ENCODE data around the gene RFTN1.
A peak's percentile ranks its signal among the peaks of the same experiment; 100 is the strongest.

The RFTN1 gene

DNA sequence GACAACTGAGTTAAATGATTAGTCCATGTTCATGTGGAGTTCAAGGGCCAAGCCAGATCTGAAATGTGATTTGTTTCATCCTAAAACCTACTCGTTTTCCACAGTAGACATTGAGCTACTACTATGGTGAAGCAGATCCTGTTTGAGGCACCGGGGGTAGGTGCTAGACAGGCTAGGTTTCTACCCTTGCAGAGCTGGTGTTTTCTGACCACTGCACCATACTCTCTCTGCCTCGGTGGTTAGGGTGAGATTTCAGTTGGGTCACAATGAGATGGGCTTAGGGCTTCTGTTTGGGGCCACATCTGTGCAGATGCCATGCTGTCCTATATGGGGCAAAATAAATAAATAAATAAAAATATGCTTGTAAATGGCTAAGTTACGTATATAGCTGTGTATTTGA is 149.2 kb downstream of the RFTN1 start:
- Histone ChIP-seq H3K4me3 (ENCODE audit: low read length) (no peak overlapping the region), H3K4me1 (ENCODE audit: control insufficient read depth, low read depth, low read length) (peaks cover 3% of the 10 kb centered on the region), H3K79me1 (ENCODE audit: low read length) (no peaks in the 10 kb centered on the region), H2BK120ac (ENCODE audit: low read depth, low read length) (no peak overlapping the region), H3K9ac (ENCODE audit: low read length) (no peak overlapping the region), H3K18ac (ENCODE audit: low read length) (no peak overlapping the region), H3K4me2 (ENCODE audit: low read length) (no peak overlapping the region), H3K79me2 (ENCODE audit: control insufficient read depth, insufficient read depth, low read length) (no peaks in the 10 kb centered on the region), H2BK15ac (replicated peaks; ENCODE audit: low read depth) (no peak overlapping the region), H2AK5ac (ENCODE audit: low read length) (no peak overlapping the region), H3K4ac (ENCODE audit: low read depth, low read length) (no peak overlapping the region), H3K23ac (ENCODE audit: low read length) (no peak overlapping the region), H4K8ac (ENCODE audit: low read depth, low read length) (no peak overlapping the region), H3K27ac (ENCODE audit: low read depth, low read length) (no peak overlapping the region), H3K27me3 (ENCODE audit: insufficient read depth, low read length, poor library complexity) (no peaks in the 10 kb centered on the region), H3K56ac (ENCODE audit: low read length) (no peak overlapping the region), H4K5ac (ENCODE audit: low read length) (no peak overlapping the region), H3K36me3 (ENCODE audit: control insufficient read depth, insufficient read depth, low read length) (no peaks in the 10 kb centered on the region), H2BK5ac (ENCODE audit: low read length) (no peak overlapping the region)
- no CpG with 5 or more reads among the region's 4 CpGs for WGBS (ENCODE audit: extremely low coverage, insufficient coverage, low lambda C conversion rate)
- DNase-seq: no peak

DNA sequence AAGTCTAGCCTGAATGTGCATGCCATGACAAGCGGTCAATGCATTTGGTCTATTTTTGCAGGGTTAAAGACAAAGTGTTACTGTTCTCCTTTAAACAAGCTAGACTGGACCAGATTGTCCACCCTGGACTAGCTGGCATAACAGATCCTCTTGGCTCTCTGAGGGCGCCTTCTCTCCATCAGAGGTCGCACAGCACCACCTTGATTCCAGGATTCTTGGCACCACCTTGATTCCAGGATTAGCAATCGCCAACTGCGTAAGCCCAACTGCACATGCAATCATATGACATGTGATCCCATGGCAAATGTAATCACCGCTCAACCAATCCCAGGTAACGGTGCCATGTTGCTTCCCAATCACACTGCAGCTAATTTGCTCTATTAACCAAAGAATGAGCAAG is 149.9 kb downstream of the RFTN1 start:
- no peak overlapping the region for H3K23ac ChIP-seq (ENCODE audit: low read length)
- no peak overlapping the region for H3K27ac ChIP-seq (ENCODE audit: low read depth, low read length)
- no peak overlapping the region for H3K4me3 ChIP-seq (ENCODE audit: low read length)
- H3K27me3 ChIP-seq (ENCODE audit: insufficient read depth, low read length, poor library complexity): no peaks in the 10 kb centered on the region
- no peak overlapping the region for H2BK120ac ChIP-seq (ENCODE audit: low read depth, low read length)
- no peaks in the 10 kb centered on the region for H3K79me1 ChIP-seq (ENCODE audit: low read length)
- no peak overlapping the region for H2BK5ac ChIP-seq (ENCODE audit: low read length)
- H3K36me3 ChIP-seq (ENCODE audit: control insufficient read depth, insufficient read depth, low read length): no peaks in the 10 kb centered on the region
- no peak for DNase-seq
- H2BK15ac ChIP-seq (replicated peaks; ENCODE audit: low read depth): no peak overlapping the region
- H2AK5ac ChIP-seq (ENCODE audit: low read length): no peak overlapping the region
- H4K5ac ChIP-seq (ENCODE audit: low read length): no peak overlapping the region
- WGBS (ENCODE audit: extremely low coverage, insufficient coverage, low lambda C conversion rate): no CpG with 5 or more reads among the region's 7 CpGs
- H4K8ac ChIP-seq (ENCODE audit: low read depth, low read length): no peak overlapping the region
- H3K4ac ChIP-seq (ENCODE audit: low read depth, low read length): no peak overlapping the region
- H3K56ac ChIP-seq (ENCODE audit: low read length): no peak overlapping the region
- no peak overlapping the region for H3K18ac ChIP-seq (ENCODE audit: low read length)
- no peak overlapping the region for H3K4me2 ChIP-seq (ENCODE audit: low read length)
- no peak overlapping the region for H3K9ac ChIP-seq (ENCODE audit: low read length)
- no peaks in the 10 kb centered on the region for H3K79me2 ChIP-seq (ENCODE audit: control insufficient read depth, insufficient read depth, low read length)
- H3K4me1 ChIP-seq (ENCODE audit: control insufficient read depth, low read depth, low read length): no peaks in the 10 kb centered on the region

DNA sequence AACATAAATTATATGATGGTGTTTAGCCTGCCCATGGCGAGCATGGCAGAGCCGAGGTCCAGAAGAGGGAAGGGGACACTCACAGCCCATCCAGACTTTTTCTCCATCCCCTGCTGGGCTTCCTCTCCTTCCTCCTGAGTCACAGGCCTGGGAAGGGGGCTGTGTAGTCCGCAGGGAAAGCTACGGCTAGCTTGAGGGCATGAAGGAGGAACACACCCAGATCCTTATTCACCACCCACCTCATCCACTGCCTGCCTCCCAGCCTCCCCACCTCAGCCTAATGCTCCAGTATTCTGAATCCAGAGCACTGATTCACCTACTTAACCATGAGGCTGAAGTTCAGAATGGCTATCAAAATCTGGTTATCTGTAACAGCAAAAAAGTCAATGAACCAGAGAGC is 150.7 kb downstream of the RFTN1 start:
- no peaks in the 10 kb centered on the region for H3K27me3 ChIP-seq (ENCODE audit: insufficient read depth, low read length, poor library complexity)
- H2BK120ac ChIP-seq (ENCODE audit: low read depth, low read length): no peak overlapping the region
- no peaks in the 10 kb centered on the region for H3K79me2 ChIP-seq (ENCODE audit: control insufficient read depth, insufficient read depth, low read length)
- H3K4me1 ChIP-seq (ENCODE audit: control insufficient read depth, low read depth, low read length): no peaks in the 10 kb centered on the region
- no peak overlapping the region for H3K23ac ChIP-seq (ENCODE audit: low read length)
- H3K4me3 ChIP-seq (ENCODE audit: low read length): no peak overlapping the region
- peak; percentile 32 for DNase-seq
- no peak overlapping the region for H4K5ac ChIP-seq (ENCODE audit: low read length)
- H2BK5ac ChIP-seq (ENCODE audit: low read length): no peak overlapping the region
- H3K36me3 ChIP-seq (ENCODE audit: control insufficient read depth, insufficient read depth, low read length): no peaks in the 10 kb centered on the region
- no CpG with 5 or more reads among the region's 4 CpGs for WGBS (ENCODE audit: extremely low coverage, insufficient coverage, low lambda C conversion rate)
- H2AK5ac ChIP-seq (ENCODE audit: low read length): no peak overlapping the region
- no peak overlapping the region for H3K18ac ChIP-seq (ENCODE audit: low read length)
- no peak overlapping the region for H3K4ac ChIP-seq (ENCODE audit: low read depth, low read length)
- no peak overlapping the region for H2BK15ac ChIP-seq (replicated peaks; ENCODE audit: low read depth)
- H3K27ac ChIP-seq (ENCODE audit: low read depth, low read length): no peak overlapping the region
- H3K4me2 ChIP-seq (ENCODE audit: low read length): no peak overlapping the region
- no peaks in the 10 kb centered on the region for H3K79me1 ChIP-seq (ENCODE audit: low read length)
- no peak overlapping the region for H4K8ac ChIP-seq (ENCODE audit: low read depth, low read length)
- no peak overlapping the region for H3K9ac ChIP-seq (ENCODE audit: low read length)
- H3K56ac ChIP-seq (ENCODE audit: low read length): no peak overlapping the region

DNA sequence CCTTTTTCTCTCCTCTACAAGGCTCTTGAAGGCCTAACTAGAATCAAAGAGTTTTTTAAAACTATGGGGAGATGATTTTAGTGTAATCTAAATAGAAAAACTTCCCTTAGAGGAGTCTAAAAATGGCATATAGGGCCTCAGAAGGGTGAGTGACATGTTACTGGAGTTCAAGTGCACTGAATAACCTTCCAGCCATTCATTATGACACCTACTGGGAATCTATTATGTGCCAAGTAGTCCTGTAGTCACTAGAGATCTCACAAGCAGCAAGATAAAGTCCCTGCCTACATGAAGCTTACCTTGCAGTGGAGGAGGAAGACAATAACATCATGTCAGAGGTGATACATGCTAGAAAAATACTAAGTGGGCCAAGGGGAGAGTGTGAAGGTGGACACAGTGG is 152.4 kb downstream of the RFTN1 start:
- Histone ChIP-seq H3K18ac (ENCODE audit: low read length) (no peak overlapping the region), H3K56ac (ENCODE audit: low read length) (no peak overlapping the region), H4K5ac (ENCODE audit: low read length) (no peak overlapping the region), H3K4me1 (ENCODE audit: control insufficient read depth, low read depth, low read length) (no peaks in the 10 kb centered on the region), H3K79me2 (ENCODE audit: control insufficient read depth, insufficient read depth, low read length) (no peaks in the 10 kb centered on the region), H2BK15ac (replicated peaks; ENCODE audit: low read depth) (no peak overlapping the region), H3K4me2 (ENCODE audit: low read length) (no peak overlapping the region), H2AK5ac (ENCODE audit: low read length) (no peak overlapping the region), H3K4ac (ENCODE audit: low read depth, low read length) (no peak overlapping the region), H3K79me1 (ENCODE audit: low read length) (no peaks in the 10 kb centered on the region), H3K9ac (ENCODE audit: low read length) (no peak overlapping the region), H2BK120ac (ENCODE audit: low read depth, low read length) (no peak overlapping the region), H3K23ac (ENCODE audit: low read length) (no peak overlapping the region), H3K36me3 (ENCODE audit: control insufficient read depth, insufficient read depth, low read length) (no peaks in the 10 kb centered on the region), H4K8ac (ENCODE audit: low read depth, low read length) (no peak overlapping the region), H3K27me3 (ENCODE audit: insufficient read depth, low read length, poor library complexity) (no peaks in the 10 kb centered on the region), H2BK5ac (ENCODE audit: low read length) (no peak overlapping the region), H3K27ac (ENCODE audit: low read depth, low read length) (no peak overlapping the region), H3K4me3 (ENCODE audit: low read length) (no peak overlapping the region)
- DNase-seq: no peak

DNA sequence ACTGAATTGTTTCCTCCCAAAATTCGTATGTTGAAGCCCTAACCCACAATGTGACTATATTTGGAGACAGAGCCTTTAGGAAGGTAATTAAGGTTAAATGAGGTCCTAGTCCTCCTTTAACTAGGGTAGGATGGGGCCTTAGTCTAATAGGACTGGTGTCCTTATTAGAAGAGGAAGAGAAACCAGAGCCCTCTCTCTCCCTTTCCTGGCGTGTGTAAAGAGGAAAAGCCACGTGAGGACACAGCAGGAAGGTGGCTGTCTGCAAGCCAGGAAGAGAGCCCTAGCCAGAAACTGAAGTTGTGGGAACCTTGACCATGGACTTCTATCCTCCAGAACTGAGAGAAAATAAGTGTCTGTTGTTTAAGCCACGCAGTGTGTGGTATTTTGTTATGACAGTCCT is 154.2 kb downstream of the RFTN1 start:
- no peak overlapping the region for H2BK120ac ChIP-seq (ENCODE audit: low read depth, low read length)
- WGBS (ENCODE audit: extremely low coverage, insufficient coverage, low lambda C conversion rate): no CpG with 5 or more reads among the region's 4 CpGs
- no peak overlapping the region for H2BK15ac ChIP-seq (replicated peaks; ENCODE audit: low read depth)
- no peaks in the 10 kb centered on the region for H3K36me3 ChIP-seq (ENCODE audit: control insufficient read depth, insufficient read depth, low read length)
- H2BK5ac ChIP-seq (ENCODE audit: low read length): no peak overlapping the region
- no peak overlapping the region for H3K23ac ChIP-seq (ENCODE audit: low read length)
- no peak overlapping the region for H3K4ac ChIP-seq (ENCODE audit: low read depth, low read length)
- no peaks in the 10 kb centered on the region for H3K79me1 ChIP-seq (ENCODE audit: low read length)
- no peaks in the 10 kb centered on the region for H3K27me3 ChIP-seq (ENCODE audit: insufficient read depth, low read length, poor library complexity)
- H3K18ac ChIP-seq (ENCODE audit: low read length): no peak overlapping the region
- H3K4me2 ChIP-seq (ENCODE audit: low read length): no peak overlapping the region
- no peak overlapping the region for H4K8ac ChIP-seq (ENCODE audit: low read depth, low read length)
- no peak overlapping the region for H4K5ac ChIP-seq (ENCODE audit: low read length)
- DNase-seq: no peak
- H3K56ac ChIP-seq (ENCODE audit: low read length): no peak overlapping the region
- H3K4me1 ChIP-seq (ENCODE audit: control insufficient read depth, low read depth, low read length): no peaks in the 10 kb centered on the region
- no peak overlapping the region for H3K9ac ChIP-seq (ENCODE audit: low read length)
- H2AK5ac ChIP-seq (ENCODE audit: low read length): no peak overlapping the region
- no peak overlapping the region for H3K4me3 ChIP-seq (ENCODE audit: low read length)
- no peak overlapping the region for H3K27ac ChIP-seq (ENCODE audit: low read depth, low read length)
- no peaks in the 10 kb centered on the region for H3K79me2 ChIP-seq (ENCODE audit: control insufficient read depth, insufficient read depth, low read length)

DNA sequence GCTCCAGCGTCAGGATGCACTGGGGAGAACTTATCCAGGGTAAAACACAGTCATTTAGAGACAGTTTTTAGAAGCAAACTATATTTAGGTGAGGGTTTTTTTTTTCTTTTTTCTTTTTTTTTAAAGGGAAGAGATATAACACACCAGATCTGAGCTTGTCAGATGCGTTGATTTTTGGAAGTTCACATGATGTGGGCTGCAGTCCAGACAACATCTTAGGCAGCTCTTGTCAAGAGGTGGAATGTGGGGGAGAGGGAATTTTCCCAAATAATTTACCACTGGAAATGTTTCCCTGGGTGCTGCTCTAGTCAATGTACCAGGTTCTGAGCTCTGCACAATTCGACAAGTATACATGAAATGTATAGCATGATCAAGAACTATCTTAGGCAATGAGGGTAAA is 155.2 kb downstream of the RFTN1 start:
- Histone ChIP-seq H3K18ac (ENCODE audit: low read length) (no peak overlapping the region), H2BK5ac (ENCODE audit: low read length) (no peak overlapping the region), H2AK5ac (ENCODE audit: low read length) (no peak overlapping the region), H2BK15ac (replicated peaks; ENCODE audit: low read depth) (no peak overlapping the region), H3K27me3 (ENCODE audit: insufficient read depth, low read length, poor library complexity) (no peaks in the 10 kb centered on the region), H3K56ac (ENCODE audit: low read length) (no peak overlapping the region), H3K4me1 (ENCODE audit: control insufficient read depth, low read depth, low read length) (no peaks in the 10 kb centered on the region), H4K5ac (ENCODE audit: low read length) (no peak overlapping the region), H4K8ac (ENCODE audit: low read depth, low read length) (no peak overlapping the region), H3K4me3 (ENCODE audit: low read length) (no peak overlapping the region), H2BK120ac (ENCODE audit: low read depth, low read length) (no peak overlapping the region), H3K4me2 (ENCODE audit: low read length) (no peak overlapping the region), H3K79me2 (ENCODE audit: control insufficient read depth, insufficient read depth, low read length) (no peaks in the 10 kb centered on the region), H3K36me3 (ENCODE audit: control insufficient read depth, insufficient read depth, low read length) (no peaks in the 10 kb centered on the region), H3K79me1 (ENCODE audit: low read length) (no peaks in the 10 kb centered on the region), H3K4ac (ENCODE audit: low read depth, low read length) (no peak overlapping the region), H3K9ac (ENCODE audit: low read length) (no peak overlapping the region), H3K27ac (ENCODE audit: low read depth, low read length) (no peak overlapping the region), H3K23ac (ENCODE audit: low read length) (no peak overlapping the region)
- WGBS (ENCODE audit: extremely low coverage, insufficient coverage, low lambda C conversion rate): no CpG with 5 or more reads among the region's 3 CpGs
- no peak for DNase-seq
